ENCODE results near the gene ACAP3.

- no peak for TF ChIP-seq GATA2 (IDR thresholded peaks at IDR 0.05; ENCODE audit: low read depth, low read length)
- TF ChIP-seq GATA3 (IDR thresholded peaks at IDR 0.05; ENCODE audit: low read depth, low read length), result no peak
Measured at GRCh38 chr1:1262071-1262470, 45.7 kb downstream of the ACAP3 start.
